Skeletal muscle tissue (tissue), 4 donors: ENCODE results near the gene MAML3. TPM values are rescaled to one million over a fixed set of nuclear protein-coding genes. Genes with fewer than 3 reads are reported as not detected.
A peak's percentile ranks its signal among the peaks of the same experiment; 100 is the strongest.

ENCODE experiments used
- H3K27ac ChIP-seq: one replicate; pipeline ENCODE4 v1.7.0; 2013; ENCODE audit warnings: mild to moderate bottlenecking, low read depth, low read length, inconsistent platforms
- H3K27me3 ChIP-seq, 3 donors: one replicate each; pipeline ENCODE4 v1.7.0; 2013; ENCODE audit warnings: low read length in 3 of 3; ENCODE audit not compliant: control insufficient read depth in 3 of 3, insufficient read depth in 3 of 3
- H3K36me3 ChIP-seq, 3 donors: one replicate each; pipeline ENCODE4 v1.7.0; 2013; ENCODE audit warnings: low read length in 3 of 3; ENCODE audit not compliant: control insufficient read depth in 3 of 3, insufficient read depth in 3 of 3
- H3K4me1 ChIP-seq, 3 donors: one replicate each; pipeline ENCODE4 v1.7.0; 2013; ENCODE audit warnings: low read length in 3 of 3, mild to moderate bottlenecking in 3 of 3; ENCODE audit not compliant: control insufficient read depth in 3 of 3, insufficient read depth in 3 of 3
- H3K4me3 ChIP-seq, 3 donors: one replicate each; pipeline ENCODE4 v1.7.0; 2013; ENCODE audit warnings: low read length in 3 of 3
- H3K9ac ChIP-seq, 3 donors: one replicate each; pipeline ENCODE4 v1.7.0; 2013; ENCODE audit warnings: low read length in 3 of 3, mild to moderate bottlenecking in 3 of 3, moderate library complexity in 2 of 3, low read depth in 1 of 3
- H3K9me3 ChIP-seq, 3 donors: one replicate each; pipeline ENCODE4 v1.7.0; 2013; ENCODE audit warnings: low read length in 3 of 3; ENCODE audit not compliant: control insufficient read depth in 3 of 3
- total RNA-seq: library from RNA; depleted of rRNA; stranded (reverse); fragments of >200 nt; gene quantifications from one replicate; pipeline ENCODE4 v1.2.3, GENCODE V29; 2014
- donor health status: Osteomylitis.

Gene MAML3
- total RNA-seq, 1 donor from 2014 or later = 3.1 TPM

DNA sequence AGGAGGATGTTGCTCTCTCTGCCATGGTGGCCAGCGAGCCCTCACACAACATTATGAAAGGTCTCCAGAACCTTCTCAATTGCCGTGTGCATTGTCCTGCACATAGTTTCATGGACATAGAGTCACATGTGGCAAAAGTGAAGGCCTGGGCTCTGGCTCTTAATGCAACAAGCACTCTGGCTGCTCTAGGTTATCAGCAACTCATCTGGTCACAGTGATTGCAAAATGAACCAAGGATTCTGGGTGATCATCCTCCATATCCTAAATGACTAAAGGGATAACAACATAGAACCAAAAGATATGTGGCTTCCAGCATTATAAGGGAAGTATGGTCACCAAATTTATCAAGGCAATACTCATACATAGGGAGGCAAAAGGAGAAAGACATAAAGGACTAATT, 313.2 kb downstream of the MAML3 start:
- Histone ChIP-seq H3K4me1 (peaks cover 4 to 7% (median 4%) of the 10 kb centered on the region in 3 donors), H3K9ac (no peak overlapping the region), H3K27me3 (no peaks in the 10 kb centered on the region)

DNA sequence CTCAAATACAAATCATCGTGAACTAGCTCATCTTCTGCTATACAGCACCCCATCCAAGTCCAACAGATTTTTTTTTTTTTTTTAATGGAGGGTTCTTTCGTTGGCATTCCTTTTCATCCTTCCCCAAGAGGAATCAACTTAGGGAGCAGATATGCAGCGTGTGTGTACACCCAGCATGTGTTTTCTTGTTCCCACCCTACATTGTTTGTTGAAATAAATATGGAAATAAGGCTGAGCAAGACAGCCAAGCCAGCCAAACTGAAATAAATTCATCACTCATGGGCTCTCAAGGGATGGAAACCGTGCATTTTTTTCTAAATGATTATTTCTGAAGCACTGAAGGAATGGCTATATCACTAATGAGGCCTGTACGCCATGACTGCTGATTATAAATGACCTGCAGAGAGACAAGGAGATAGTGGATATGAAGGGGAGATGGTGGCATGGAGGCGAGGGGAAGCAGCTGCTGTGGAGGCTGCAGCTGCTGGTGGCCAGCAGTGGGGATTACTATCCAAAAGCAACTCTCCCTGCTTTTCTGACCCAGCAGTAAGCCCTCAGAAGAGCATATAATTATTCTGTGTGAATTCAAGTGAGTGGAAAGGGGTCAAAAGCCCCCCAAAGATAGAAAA, 314.5 kb downstream of the MAML3 start:
- Histone ChIP-seq H3K9me3 (no peaks in the 10 kb centered on the region), H3K4me1 (peaks cover 4 to 7% (median 4%) of the 10 kb centered on the region in 3 donors), H3K27ac (no peak overlapping the region), H3K4me3 (no peak overlapping the region), H3K27me3 (no peaks in the 10 kb centered on the region), H3K36me3 (no peaks in the 10 kb centered on the region), H3K9ac (no peak overlapping the region)

More for the DNA sequence above, 313.2 kb downstream of the MAML3 start:
- H3K36me3 ChIP-seq = no peaks in the 10 kb centered on the region
- H3K4me3 ChIP-seq = no peak overlapping the region
- H3K9me3 ChIP-seq = no peaks in the 10 kb centered on the region
- no peak overlapping the region for H3K27ac ChIP-seq

DNA sequence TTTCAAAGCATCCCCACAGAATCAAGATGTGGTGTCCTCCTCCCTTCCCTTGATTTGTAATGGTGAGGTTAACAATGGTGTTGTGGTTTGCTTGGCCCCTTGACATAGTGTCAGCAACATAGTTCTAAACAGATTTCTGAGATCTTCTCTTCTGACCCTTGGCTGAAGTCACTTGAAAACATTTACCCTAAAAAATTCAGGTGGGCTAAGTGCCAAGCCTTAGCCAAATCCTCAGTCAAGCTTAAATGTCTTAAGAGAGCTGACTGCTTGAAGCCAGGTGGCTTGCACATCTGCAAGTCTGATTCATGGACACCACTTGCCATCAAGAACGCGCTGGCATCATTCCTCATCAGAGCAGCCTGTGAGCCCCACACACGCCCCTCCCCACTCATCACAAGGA, 315.2 kb downstream of the MAML3 start:
- Histone ChIP-seq H3K9me3 (no peaks in the 10 kb centered on the region), H3K36me3 (no peaks in the 10 kb centered on the region)

DNA sequence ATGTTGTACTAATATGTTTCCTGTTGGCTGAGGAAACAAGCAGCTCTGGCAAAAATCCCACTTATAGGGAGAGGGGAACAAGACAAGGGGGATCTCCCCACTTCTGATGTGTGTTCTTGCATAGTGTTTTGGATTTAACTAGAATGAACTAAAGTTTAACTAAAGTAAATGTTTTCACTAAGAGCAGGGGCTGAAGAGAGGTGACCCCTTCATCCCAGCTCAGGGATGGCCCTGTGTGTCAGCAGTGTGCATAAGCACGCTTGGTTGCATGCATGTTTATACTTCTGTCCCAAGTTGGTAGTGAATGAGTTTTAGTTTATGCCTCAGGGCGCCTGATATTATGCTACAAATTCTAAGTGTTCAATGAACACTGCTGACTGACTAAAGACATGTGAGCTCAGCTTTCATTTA, 319.0 kb downstream of the MAML3 start:
- peaks cover 4 to 5% (median 4%) of the 10 kb centered on the region in 3 donors for H3K4me1 ChIP-seq
- no peaks in the 10 kb centered on the region for H3K36me3 ChIP-seq
- H3K27me3 ChIP-seq = no peaks in the 10 kb centered on the region
- no peaks in the 10 kb centered on the region for H3K9me3 ChIP-seq
- no peak overlapping the region for H3K4me3 ChIP-seq
- no peak overlapping the region for H3K9ac ChIP-seq
- H3K27ac ChIP-seq = no peak overlapping the region

More for the DNA sequence above, 315.2 kb downstream of the MAML3 start:
- Histone ChIP-seq H3K4me1 (peaks cover 4 to 7% (median 4%) of the 10 kb centered on the region in 3 donors), H3K27me3 (no peaks in the 10 kb centered on the region), H3K4me3 (no peak overlapping the region), H3K27ac (no peak overlapping the region), H3K9ac (no peak overlapping the region)

DNA sequence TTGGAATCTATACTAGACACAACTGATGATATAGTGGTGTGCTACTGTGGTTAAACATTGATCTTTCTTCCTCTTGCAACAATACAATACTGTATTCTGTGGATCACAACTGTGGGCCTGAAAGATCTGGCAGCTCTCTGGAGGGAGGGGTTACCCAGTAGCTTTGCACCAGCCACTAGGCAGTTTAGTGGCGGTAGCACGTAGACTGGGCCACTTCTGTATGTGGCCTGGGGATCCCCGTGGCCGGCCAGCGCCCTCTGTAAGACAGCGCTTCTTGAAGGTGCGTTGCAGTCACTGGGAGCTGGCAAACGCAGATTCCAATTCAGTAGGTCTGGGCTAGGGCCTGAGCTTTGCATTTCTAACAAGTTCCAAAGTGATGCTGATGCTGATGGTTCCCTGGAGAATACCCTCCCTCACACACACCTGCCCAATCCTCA, 319.7 kb downstream of the MAML3 start:
- H3K9me3 ChIP-seq = no peaks in the 10 kb centered on the region
- no peaks in the 10 kb centered on the region for H3K36me3 ChIP-seq
- no peak overlapping the region for H3K9ac ChIP-seq
- peaks cover 0 to 4% (median 3%) of the 10 kb centered on the region in 3 donors for H3K4me1 ChIP-seq
- H3K27ac ChIP-seq = no peak overlapping the region
- no peaks in the 10 kb centered on the region for H3K27me3 ChIP-seq
- no peak overlapping the region for H3K4me3 ChIP-seq

DNA sequence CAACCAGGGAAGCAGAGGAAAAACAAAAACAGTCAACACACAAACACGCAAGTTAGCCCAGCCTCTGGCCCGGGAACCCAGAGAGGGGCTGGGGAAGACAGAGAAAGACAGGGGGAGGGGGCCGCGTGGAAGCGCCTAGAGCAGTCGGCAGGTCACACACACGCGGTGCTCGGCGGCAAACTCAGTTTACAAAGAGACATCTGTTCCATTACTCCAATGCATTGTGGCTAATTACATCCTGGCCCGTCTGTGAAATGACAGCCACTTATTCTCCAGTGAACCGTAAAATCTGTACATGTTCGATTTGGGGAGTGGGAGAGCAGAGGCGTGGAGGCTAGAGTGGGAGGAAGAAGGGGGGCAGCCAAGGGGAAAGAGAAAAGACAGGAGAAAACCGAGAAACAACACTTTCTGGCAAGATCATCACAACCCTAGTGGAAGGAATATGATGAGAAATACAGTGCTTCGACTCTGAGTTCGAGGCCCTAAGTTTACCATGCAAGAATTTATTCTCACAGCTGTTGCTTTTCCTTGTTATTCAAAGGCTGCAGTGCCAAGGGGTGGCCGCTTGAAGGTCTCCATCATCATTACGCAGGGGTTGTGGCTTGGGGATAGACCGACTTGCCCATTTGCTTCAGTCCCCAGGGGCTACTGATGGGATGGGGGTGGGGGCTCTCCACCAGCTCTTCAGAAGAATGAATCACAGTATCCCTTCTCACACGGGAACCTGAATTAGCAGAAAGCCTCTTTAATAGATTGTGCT, 320.7 kb downstream of the MAML3 start:
- H3K36me3 ChIP-seq = no peaks in the 10 kb centered on the region
- H3K4me3 ChIP-seq = no peak overlapping the region
- H3K9ac ChIP-seq = no peak overlapping the region
- H3K4me1 ChIP-seq = no peaks in the 10 kb centered on the region
- H3K9me3 ChIP-seq = no peaks in the 10 kb centered on the region
- no peaks in the 10 kb centered on the region for H3K27me3 ChIP-seq
- no peak overlapping the region for H3K27ac ChIP-seq

DNA sequence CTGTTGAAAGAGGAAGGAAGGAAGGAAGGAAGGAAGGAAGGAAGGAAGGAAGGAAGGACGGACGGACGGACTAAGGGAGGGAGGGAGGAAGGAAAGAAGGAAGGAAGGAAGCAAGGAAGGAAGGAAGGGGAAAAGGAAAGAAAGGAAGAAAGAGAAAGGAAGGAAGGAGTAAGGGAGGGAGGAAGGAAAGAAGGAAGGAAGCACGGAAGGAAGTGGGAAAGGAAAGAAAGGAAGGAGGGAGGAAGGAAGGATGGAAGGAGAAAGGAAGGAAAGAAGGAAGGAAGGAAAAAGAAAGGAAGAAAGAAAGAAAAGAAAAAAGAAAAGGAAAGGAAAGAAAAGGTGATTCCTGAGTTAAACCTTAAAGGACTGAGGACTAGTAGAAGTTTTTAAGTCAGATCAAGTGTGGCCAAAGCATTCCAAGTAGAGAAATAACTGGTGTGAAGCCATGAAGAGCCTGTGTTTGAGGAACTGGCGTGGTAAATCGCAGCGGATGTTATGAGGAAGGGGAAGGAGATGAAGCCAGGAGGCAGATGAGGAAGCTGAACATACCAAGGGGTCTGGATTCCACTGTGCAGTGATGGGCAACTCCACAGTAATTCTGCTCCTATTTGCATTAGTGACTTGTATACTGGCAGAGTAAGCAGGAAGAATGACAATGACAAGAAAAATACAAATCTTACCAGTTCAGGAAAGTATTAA, 324.9 kb downstream of the MAML3 start:
- Histone ChIP-seq H3K9ac (no peak overlapping the region), H3K27ac (no peak overlapping the region), H3K27me3 (no peaks in the 10 kb centered on the region), H3K4me3 (no peak overlapping the region), H3K4me1 (peaks cover 0 to 10% (median 10%) of the 10 kb centered on the region in 3 donors), H3K9me3 (no peaks in the 10 kb centered on the region), H3K36me3 (no peaks in the 10 kb centered on the region)

DNA sequence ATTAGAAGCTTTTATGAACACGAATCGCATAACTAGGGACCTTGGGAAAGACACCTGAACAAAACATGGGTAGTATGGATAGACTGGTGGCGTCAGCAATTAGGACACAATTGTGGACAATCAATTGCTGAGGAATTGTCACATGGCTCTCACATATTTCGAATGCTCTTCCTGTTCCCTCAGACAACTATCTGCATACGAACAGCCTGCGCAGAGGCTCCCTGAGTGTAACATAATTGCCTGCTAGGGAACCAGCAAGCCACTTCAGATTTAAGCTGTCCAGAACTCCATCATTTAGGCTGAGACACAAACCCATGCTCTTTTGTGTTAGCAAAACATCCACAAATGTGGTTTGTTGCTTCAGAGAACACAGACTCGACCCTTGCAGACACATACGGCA, 327.6 kb downstream of the MAML3 start:
- H3K4me1 ChIP-seq = peaks cover 0 to 10% (median 10%) of the 10 kb centered on the region in 3 donors
- no peaks in the 10 kb centered on the region for H3K27me3 ChIP-seq
- no peaks in the 10 kb centered on the region for H3K9me3 ChIP-seq
- H3K27ac ChIP-seq = no peak overlapping the region
- no peak overlapping the region for H3K4me3 ChIP-seq
- no peaks in the 10 kb centered on the region for H3K36me3 ChIP-seq
- H3K9ac ChIP-seq = no peak overlapping the region

DNA sequence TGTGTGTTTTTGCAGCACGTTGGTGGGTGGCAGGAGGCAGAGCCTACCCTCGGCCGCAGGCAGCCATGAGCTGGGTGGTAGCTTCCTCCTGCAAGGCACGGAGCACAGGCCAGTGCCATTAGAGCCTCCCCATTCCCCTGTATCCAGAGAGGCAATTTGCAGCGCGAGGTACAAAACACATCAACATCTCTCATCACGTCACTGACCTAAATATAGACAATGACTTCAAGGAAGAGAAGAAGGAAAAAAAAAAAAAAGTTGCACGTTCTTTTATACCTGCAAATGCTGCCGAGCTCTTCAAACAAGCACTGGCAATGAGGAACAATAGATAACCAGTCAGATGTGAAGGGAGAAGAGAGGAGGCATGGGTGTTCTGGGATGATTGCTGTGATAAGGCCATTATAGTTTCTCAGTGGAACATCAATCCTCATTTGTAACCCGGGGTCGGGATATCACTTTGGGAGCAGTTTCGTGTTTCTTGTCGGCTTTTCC, 328.4 kb downstream of the MAML3 start:
- Histone ChIP-seq H3K4me1 (peaks cover 0 to 10% (median 10%) of the 10 kb centered on the region in 3 donors), H3K9me3 (no peaks in the 10 kb centered on the region), H3K27ac (no peak overlapping the region), H3K9ac (peak overlapping the region in 1 of 3 donors; percentile 52), H3K27me3 (no peaks in the 10 kb centered on the region), H3K36me3 (no peaks in the 10 kb centered on the region), H3K4me3 (peak overlapping the region in 1 of 3 donors; percentile 31)
